Heart left ventricle (tissue), 16 donors: ENCODE results near the gene PRKN. TPM values are rescaled to one million over a fixed set of nuclear protein-coding genes. Genes with fewer than 3 reads are reported as not detected.

Experiments
- ATAC-seq, 4 donors: fragments of 200-7000 bp; cut with Tn5 transposase; one replicate each; pipeline ENCODE4 v1.9.1; 2020 to 2022; ENCODE audit warnings: moderate library complexity in 4 of 4, mild to moderate bottlenecking in 3 of 4, moderate number of reproducible peaks in 1 of 4
- DNase-seq, 5 donors: peaks; one replicate each; pipeline ENCODE4 v3.0.0-alpha.2; 2020
- H3K27ac ChIP-seq, 12 donors: fragments of 200-600 bp; sonication (generic) in 4 of 12; one replicate each; pipeline versions ENCODE4 v1.5.0 to v1.8.0; 2016 to 2022; ENCODE audit warnings: mild to moderate bottlenecking in 2 of 12
- H3K27me3 ChIP-seq, 9 donors: fragments of 200-600 bp; sonication (generic) in 2 of 9; one replicate each; pipeline versions ENCODE4 v1.5.1 to v1.8.0; 2016 to 2022; ENCODE audit warnings: mild to moderate bottlenecking in 3 of 9
- H3K36me3 ChIP-seq, 9 donors: fragments of 200-600 bp; sonication (generic) in 2 of 9; one replicate each; pipeline versions ENCODE4 v1.5.0 to v1.8.0; 2018 to 2022; ENCODE audit warnings: mild to moderate bottlenecking in 2 of 9
- H3K4me1 ChIP-seq, 12 donors: fragments of 200-600 bp; sonication (generic) in 4 of 12; one replicate each; pipeline versions ENCODE4 v1.5.0 to v1.8.0; 2016 to 2022; ENCODE audit warnings: mild to moderate bottlenecking in 3 of 12
- H3K4me3 ChIP-seq, 12 donors: fragments of 200-600 bp; sonication (generic) in 4 of 12; one replicate each; pipeline versions ENCODE4 v1.5.0 to v1.8.0; 2017 to 2022; ENCODE audit warnings: mild to moderate bottlenecking in 9 of 12, moderate library complexity in 4 of 12
- H3K9me3 ChIP-seq, 12 donors: fragments of 200-600 bp; sonication (generic) in 4 of 12; one replicate each; pipeline versions ENCODE4 v1.5.0 to v1.8.0; 2016 to 2022; ENCODE audit warnings: mild to moderate bottlenecking in 1 of 12
- POLR2A ChIP-seq, 2 donors: fragments of 450-650 bp; IDR thresholded peaks; one replicate each; pipeline ENCODE4 v1.6.1; 2017; ENCODE audit warnings: antibody characterized with exemption in 2 of 2, mild to moderate bottlenecking in 2 of 2, moderate library complexity in 2 of 2
- whole genome bisulfite sequencing, 4 donors: extraction: QIAGEN DNeasy Blood & Tissue Kit in 2 of 4; methylation state at CpG; one replicate each; pipeline versions ENCODE4 v1.1.5 to v1.1.7; 2013 to 2018; 5-methylcytosine and 5-hydroxymethylcytosine counted together
- intact Hi-C, 10 donors: fragments of 100-400 bp; cut with DNase I; formaldehyde crosslinking; loops; one replicate each; pipeline versions ENCODE4 v1.11.1 to v1.14.2; 2022
- polyA plus RNA-seq, 2 donors: library from polyadenylated mRNA; stranded (reverse); fragments of 200-250 nt; gene quantifications; one replicate each; pipeline ENCODE4 v1.2.3, GENCODE V29; 2013
- total RNA-seq, 9 donors: library from RNA; depleted of rRNA in 2 of 9; stranded (reverse); fragments of >200 nt in 2 of 9; fragmentation: NEBNext Ultra II Directional in 3 of 9; extraction: Animal tissue kit (Norgen Biotek cat#: 25700) in 3 of 9; gene quantifications; one replicate each; pipeline versions ENCODE4 v1.1.0 to v1.2.4, GENCODE V29; 2016 to 2023
- TF ChIP-seq, protein P1 (sequence below), 12 donors: fragments of 200-600 bp; sonication (generic) in 4 of 12; IDR thresholded peaks; one replicate each; pipeline versions ENCODE4 v1.5.0 to v1.8.0; 2018 to 2022; ENCODE audit warnings: antibody characterized with exemption in 12 of 12, mild to moderate bottlenecking in 5 of 12
- donor health status: ischemic (EF 13 %, LVEDD 7.1; RV severe dilation, severe dysfunction).
- donor health status: healthy with polysubstance abuse.
- donor health status: DM: no; HTN: yes; CAD: no.
- donor health status: DM: no; HTN: no; CAD: no.
- donor health status: ischemic (EF 25% LVEDD 6.9; RV normal size, moderate dysfunction).
- donor health status: ischemic (EF 25% LVEDD 5.7; RV mildly dilated, moderate dysfunction).
- donor health status: healthy.
- donor health status: DM: yes; HTN: yes; CAD: no.
- donor health status: ischemic (EF 35%, LVEDD 5.7; RV mildly dilated, moderate dysfunction).
- donor health status: nonischemic (EF 11% LVEDD 7.7; RV severe dilation, severe dysfunction).
- donor health status: DM: yes; HTN: yes; CAD: no.
- donor health status: PGD.
- donor health status: ischemic (EF 29% LVEDD 5.4; RV normal size, mild dysfunction).
- donor health status: nonischemic (EF 23%, LVEDD 6.1; RV moderate dilation, normal function).

Gene PRKN
- total and polyA plus RNA-seq, 11 donors: 3.4 to 32.5 (median 21.2) TPM

- intact Hi-C loops: no loop called here
- Histone ChIP-seq H3K27ac (no peak overlapping the region), H3K9me3 (no peaks in the 10 kb centered on the region), H3K4me3 (no peak overlapping the region), H3K36me3 (no peaks in the 10 kb centered on the region), H3K4me1 (peaks cover 0 to 7% (median 0%) of the 10 kb centered on the region in 12 donors), H3K27me3 (no peaks in the 10 kb centered on the region)
- ATAC-seq (no peak), DNase-seq (no peak)
- WGBS, 4 donors: 88 to 90% (median 89%) methylated on average over 15 of the region's 15 CpGs
- TF ChIP-seq, protein P1, sequence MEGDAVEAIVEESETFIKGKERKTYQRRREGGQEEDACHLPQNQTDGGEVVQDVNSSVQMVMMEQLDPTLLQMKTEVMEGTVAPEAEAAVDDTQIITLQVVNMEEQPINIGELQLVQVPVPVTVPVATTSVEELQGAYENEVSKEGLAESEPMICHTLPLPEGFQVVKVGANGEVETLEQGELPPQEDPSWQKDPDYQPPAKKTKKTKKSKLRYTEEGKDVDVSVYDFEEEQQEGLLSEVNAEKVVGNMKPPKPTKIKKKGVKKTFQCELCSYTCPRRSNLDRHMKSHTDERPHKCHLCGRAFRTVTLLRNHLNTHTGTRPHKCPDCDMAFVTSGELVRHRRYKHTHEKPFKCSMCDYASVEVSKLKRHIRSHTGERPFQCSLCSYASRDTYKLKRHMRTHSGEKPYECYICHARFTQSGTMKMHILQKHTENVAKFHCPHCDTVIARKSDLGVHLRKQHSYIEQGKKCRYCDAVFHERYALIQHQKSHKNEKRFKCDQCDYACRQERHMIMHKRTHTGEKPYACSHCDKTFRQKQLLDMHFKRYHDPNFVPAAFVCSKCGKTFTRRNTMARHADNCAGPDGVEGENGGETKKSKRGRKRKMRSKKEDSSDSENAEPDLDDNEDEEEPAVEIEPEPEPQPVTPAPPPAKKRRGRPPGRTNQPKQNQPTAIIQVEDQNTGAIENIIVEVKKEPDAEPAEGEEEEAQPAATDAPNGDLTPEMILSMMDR (IDR thresholded peaks at IDR 0.05): no peak
- TF ChIP-seq POLR2A (IDR thresholded peaks at IDR 0.05): no peak
Observed at GRCh38 chr6:161918628-161919205, 808.8 kb downstream of the PRKN start.

DNA sequence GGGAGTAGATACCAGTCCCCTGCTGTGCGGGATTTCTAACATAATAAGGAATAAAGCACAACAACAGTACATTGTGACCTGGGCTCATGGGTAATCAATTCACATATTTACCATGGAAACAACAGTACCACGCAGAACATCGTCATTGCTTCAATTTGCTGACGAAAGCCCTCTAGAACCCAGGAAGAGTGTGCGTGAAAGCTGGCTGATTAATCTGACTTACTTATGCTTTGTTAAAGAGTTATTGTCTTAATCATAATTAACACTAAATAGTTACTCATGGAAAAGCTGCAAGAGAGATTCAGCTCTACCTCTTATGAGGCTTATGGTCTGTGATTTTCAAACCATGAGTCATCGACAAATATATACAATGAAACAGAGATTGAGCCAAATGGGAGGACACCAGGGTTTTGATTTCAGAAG, 809.4 kb downstream of the PRKN start:
- 87 to 96% (median 95%) methylated on average over 6 of the region's 6 CpGs for WGBS, 4 donors
- intact Hi-C loops: no loop called here
- no peak for ATAC-seq
- no peak overlapping the region for H3K27ac ChIP-seq
- TF ChIP-seq, protein P1 (IDR thresholded peaks at IDR 0.05): no peak
- no peak for TF ChIP-seq POLR2A (IDR thresholded peaks at IDR 0.05)
- H3K4me1 ChIP-seq: peaks cover 0 to 7% (median 0%) of the 10 kb centered on the region in 12 donors
- DNase-seq: no peak
- H3K4me3 ChIP-seq: no peak overlapping the region
- H3K36me3 ChIP-seq: no peaks in the 10 kb centered on the region
- no peaks in the 10 kb centered on the region for H3K9me3 ChIP-seq
- no peaks in the 10 kb centered on the region for H3K27me3 ChIP-seq

GRCh38 chr6:161917645-161918044, 809.9 kb downstream of the PRKN start:
- no peak for DNase-seq
- intact Hi-C loops: no loop called here
- WGBS, 4 donors: 78 to 82% (median 80%) methylated on average over 4 of the region's 4 CpGs
- no peak overlapping the region for H3K27ac ChIP-seq
- no peaks in the 10 kb centered on the region for H3K27me3 ChIP-seq
- peaks cover 0 to 4% (median 0%) of the 10 kb centered on the region in 12 donors for H3K4me1 ChIP-seq
- H3K9me3 ChIP-seq: no peaks in the 10 kb centered on the region
- H3K36me3 ChIP-seq: no peaks in the 10 kb centered on the region
- ATAC-seq: no peak
- TF ChIP-seq POLR2A (IDR thresholded peaks at IDR 0.05): no peak
- TF ChIP-seq, protein P1 (IDR thresholded peaks at IDR 0.05): no peak
- H3K4me3 ChIP-seq: no peak overlapping the region

GRCh38 chr6:161915456-161915964, 812.1 kb downstream of the PRKN start:
- no peak overlapping the region for H3K27ac ChIP-seq
- no peak for TF ChIP-seq POLR2A (IDR thresholded peaks at IDR 0.05)
- no peak overlapping the region for H3K4me3 ChIP-seq
- no peaks in the 10 kb centered on the region for H3K9me3 ChIP-seq
- no peaks in the 10 kb centered on the region for H3K27me3 ChIP-seq
- no peak for ATAC-seq
- DNase-seq: no peak
- WGBS, 4 donors: 81 to 92% (median 89%) methylated on average over 4 of the region's 4 CpGs
- no peaks in the 10 kb centered on the region for H3K4me1 ChIP-seq
- no peaks in the 10 kb centered on the region for H3K36me3 ChIP-seq
- intact Hi-C loops: no loop called here

DNA sequence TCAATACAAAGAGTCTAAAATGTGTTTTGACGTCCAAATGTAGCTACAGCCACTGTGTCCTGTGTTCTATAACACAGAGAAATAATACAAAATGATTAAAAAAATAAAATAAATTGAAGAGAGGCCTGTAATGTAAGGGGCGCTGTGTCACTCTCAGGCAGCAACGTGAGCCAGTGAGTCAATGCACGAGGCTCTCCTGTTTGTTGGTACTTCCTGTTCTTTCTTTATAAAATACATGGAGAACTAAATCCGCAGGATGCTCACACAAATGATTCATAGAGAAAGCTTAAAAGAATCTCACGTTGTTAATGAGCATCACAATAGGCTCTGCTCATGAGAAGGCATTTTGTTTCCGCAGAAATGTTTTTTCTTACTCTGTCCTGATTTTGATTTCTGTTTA, 818.7 kb downstream of the PRKN start:
- Histone ChIP-seq H3K36me3 (no peaks in the 10 kb centered on the region), H3K27ac (no peak overlapping the region), H3K27me3 (no peaks in the 10 kb centered on the region), H3K4me1 (no peaks in the 10 kb centered on the region), H3K9me3 (no peaks in the 10 kb centered on the region), H3K4me3 (no peak overlapping the region)
- no peak for TF ChIP-seq POLR2A (IDR thresholded peaks at IDR 0.05)
- TF ChIP-seq, protein P1 (IDR thresholded peaks at IDR 0.05): no peak
- 73 to 84% (median 82%) methylated on average over 7 of the region's 7 CpGs for WGBS, 4 donors
- ATAC-seq (no peak), DNase-seq (no peak)
- intact Hi-C loops: no loop called here
